Stimulated activated CD4-positive, alpha-beta T cell treated with anti-CD3 and anti-CD28 coated beads, TNF-alpha, amount 100 ng/mL, for 48 hours (primary cell): ENCODE data around the gene HOXA4.

ENCODE experiments used
- DNase-seq, 3 donors: peaks; one replicate each; pipeline ENCODE4 v3.0.0-alpha.2; 2020; ENCODE audit warnings: low read depth in 3 of 3

HOXA4 gene

DNA sequence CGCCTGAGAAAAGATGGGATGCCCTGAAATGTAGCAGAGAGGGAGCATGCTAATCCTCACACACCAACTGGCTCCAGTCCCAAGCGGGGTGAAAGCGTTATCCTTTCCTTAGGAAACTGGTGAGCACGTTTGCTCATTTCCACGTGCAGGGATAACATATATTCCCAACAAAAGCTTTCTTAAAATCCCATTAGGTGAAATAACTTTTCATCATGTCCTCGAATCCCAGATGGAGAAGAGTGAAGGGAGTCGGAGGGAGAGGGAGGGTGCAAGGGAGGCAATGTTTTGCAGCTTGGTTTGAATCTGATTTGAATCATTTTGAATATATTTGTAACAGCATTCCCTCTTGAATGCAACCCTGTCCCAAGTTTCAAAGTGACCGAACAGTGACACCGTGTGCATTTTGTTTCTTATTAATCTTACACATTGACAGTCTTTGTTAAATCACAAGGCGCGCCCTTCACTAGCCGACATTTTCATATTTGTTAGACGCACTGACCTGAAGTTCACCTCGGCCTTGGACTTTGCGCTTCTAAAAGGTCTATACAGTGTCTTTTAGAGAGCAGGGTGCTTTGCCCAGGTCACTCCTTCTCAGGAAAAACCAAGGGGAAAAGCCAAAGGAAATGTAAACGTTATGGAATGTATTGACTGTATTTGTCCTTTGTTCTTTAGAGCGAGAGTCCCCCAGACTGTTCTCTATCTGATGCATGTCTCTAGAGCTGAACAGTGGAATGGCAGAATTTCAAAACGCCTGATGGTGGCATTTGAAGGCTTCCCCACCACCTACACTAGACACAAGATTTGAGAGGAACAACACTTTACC, 3.1 kb upstream of the HOXA4 start:
- DNase-seq, result no peak

DNA sequence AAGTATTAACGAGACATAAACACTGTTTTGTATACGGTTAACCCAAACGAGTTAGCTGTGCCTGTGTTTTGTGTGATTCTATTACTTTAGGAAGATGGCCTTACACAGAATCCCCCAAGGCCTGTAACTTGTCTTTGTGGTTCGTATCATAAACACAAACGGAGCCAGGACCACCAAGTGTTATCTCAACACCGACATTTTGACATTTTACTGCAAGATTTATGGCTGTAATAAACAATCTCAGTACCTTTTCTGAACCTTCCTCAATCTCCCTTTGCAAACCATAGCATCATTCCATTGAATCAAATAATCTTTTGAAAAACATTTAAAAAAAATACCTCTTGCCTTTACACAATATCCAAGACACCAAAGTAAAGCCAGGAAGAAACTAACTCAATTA, 2.4 kb upstream of the HOXA4 start:
- no peak for DNase-seq

DNA sequence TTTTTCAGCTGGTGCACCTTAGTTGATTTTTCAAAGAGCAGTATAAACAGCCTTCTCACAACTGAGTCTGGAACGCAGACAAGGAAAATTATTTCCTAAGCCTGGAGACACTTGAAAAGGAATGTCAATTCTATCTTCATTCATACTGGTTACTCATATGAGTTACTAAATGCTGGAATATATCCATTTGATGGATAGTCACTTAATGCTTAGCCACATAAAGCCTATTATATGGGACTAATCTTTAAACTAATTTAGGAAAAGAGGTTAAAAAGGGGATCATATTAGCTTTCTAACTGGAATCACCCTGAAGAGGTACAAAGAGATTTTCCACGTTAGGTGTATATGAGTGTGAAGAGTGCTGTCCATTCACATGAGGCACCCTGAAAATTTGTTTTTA, 1.7 kb upstream of the HOXA4 start:
- no peak for DNase-seq

DNA sequence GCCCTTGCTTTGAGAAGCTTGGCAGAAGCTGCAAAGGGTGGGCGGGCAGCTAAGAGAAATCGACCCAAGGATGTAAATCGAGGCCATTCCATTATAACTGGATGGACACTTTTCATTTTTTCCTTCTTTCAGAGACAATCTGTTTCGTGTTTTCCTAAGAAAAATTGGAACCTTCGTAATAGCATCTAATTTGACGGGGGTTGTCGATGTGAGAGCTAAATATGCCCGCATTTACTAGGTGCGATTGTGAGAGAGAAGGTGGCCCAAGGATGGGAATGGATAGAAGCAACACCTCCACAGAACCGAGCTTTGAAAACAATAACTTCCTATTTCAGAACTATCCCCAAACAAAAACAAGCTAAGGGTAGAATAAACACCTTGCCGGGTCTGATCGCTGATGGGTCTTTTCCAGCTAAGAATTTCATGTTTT, 848 bp upstream of the HOXA4 start:
- DNase-seq, result no peak

DNA sequence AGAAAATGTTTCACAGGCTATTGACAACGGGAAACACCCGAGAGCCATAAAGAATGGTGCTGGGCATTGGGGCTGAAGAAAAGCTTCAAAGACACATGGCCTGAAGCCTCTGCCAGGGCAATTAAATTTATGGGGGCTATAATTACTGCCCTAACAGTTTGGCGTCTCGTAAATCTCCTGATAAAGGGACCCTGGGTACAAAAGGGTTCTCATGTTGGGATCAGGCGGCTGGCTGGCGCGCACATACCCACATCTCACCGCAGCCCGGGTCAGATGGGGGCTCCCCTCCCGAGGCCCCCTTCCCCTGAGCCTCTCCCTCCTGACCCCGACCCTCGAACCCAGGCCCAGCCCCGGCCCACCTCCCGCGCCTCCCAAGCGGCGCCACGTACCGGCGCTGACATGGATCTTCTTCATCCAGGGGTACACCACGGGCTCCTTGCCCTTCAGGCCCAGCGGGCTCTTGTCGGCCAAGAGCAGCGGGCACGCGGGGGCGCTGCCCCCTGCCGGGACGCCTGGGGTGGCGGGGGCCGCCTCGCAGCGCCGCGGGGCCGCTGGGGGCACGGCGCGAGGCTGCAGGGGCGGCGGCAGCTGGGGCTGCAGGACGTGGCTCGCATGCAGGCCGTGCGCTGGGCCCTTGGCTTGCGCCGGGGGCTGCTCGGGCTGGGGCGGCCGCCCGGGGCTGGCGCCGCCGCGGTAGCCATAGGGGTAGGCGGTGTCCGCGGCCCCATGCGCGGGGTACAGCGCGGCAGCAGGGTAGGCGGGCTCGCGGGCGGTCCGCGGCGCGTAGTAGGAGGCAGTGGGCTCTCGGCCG, 623 bp downstream of the HOXA4 start:
- DNase-seq, result no peak

DNA sequence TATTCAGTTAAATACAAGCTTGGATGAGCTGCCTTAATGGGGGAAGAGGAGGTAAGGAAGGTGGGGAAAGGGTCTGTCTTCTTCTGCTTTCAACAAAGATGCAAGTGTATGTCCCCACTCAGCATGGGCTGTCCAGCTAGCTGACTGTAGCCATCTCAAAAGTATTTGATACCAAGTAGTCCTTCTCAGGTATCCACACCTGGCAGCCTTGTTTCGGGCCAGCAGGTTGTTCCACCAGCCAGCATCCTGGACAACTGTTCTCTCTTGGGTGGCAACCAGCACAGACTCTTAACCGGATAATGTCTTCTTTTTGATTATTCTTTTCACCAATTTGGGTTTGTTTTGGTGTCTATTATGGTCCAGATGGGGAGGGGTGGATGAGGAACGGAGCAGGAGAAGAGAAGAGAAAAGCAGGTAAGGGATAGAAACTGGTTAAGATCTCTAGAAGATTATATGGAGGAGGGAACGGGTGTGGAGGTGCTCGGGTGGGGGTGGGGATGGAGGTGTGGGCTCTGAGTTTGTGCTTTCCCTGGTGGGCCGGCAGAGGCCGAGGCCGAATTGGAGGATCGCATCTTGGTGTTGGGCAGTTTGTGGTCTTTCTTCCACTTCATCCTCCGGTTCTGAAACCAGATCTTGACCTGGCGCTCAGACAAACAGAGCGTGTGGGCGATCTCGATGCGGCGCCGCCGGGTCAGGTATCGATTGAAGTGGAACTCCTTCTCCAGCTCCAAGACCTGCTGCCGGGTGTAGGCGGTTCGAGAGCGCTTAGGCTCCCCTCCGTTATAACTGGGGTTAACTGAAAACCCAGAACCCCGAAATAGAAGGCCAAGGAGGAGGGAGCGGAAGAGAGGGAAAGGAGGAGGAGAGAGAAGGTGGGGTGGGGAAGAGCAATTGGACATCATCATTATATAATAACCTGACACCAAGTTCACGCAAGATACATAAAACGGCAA, 1.5 kb downstream of the HOXA4 start:
- DNase-seq, result no peak

DNA sequence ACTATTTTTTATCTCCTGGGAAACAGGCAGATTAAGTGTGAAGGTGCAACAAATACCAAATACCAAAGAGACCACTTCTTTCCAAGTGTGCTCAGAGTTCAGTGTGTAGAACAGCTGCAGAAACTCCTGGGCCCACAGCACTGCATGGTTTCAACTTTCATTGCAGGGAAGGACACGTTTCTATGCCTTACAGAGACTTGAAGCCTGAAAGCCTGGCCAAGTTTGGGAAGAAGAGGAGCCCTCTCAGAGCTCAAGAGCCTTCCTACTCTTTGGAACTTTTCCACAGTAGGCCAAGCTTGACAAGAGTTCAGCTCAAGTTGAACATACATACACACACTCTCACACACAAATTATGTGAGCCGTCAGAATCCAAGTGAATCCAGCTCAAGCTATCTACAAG, 2.5 kb downstream of the HOXA4 start:
- DNase-seq, result no peak

DNA sequence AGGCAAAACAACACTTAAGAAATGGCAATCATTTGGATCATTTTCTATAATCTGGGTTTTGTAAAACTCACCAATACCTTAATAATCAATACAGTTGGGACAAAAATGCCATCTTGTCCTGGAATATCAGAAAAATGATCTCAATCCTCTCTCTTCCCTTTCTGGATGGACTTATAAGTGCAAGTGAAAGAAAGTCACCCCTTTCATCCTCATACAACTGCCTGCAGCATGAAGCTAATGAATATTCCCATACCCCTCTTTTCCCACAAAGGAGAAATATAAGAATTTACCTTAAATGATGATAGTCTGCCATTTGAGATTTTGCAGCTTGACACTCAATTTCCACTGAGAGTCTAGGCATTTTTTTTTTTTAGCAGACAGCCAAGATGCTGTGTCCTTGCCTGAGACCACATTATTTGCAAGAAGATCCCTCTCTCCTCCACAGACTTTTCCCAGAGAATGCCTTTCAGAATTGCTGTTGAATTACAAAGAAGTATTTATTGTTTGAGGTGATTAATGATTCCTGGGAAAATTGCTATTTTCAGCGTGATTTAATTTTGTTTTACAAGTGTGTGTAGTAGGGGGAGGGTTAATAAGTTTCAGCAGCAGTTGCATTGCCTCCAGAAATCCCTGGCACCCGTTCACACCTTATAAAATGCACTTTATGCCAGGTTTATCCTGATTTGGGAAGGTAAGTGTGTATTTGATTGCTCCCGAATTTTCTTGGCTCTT, 3.8 kb downstream of the HOXA4 start:
- no peak for DNase-seq

DNA sequence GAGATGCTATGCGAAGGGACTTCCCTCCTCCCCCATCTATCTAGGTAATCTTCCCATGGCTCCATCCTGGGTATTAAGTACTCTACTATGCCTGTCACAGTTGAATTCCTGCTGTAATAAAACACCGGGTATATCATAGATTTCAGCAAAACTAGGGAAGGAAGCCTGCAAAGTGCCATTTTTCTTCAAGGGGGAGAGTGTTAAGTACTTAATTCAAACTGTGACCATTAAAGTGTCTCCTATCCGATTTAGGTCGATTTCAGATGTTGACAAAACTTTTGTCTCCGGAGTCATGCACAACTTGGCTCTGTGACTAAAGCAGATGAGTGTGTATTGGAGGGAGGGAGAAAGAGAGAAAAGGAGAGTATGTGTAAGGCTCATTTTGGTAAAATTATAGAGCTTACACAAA, 4.6 kb downstream of the HOXA4 start:
- DNase-seq, result no peak

DNA sequence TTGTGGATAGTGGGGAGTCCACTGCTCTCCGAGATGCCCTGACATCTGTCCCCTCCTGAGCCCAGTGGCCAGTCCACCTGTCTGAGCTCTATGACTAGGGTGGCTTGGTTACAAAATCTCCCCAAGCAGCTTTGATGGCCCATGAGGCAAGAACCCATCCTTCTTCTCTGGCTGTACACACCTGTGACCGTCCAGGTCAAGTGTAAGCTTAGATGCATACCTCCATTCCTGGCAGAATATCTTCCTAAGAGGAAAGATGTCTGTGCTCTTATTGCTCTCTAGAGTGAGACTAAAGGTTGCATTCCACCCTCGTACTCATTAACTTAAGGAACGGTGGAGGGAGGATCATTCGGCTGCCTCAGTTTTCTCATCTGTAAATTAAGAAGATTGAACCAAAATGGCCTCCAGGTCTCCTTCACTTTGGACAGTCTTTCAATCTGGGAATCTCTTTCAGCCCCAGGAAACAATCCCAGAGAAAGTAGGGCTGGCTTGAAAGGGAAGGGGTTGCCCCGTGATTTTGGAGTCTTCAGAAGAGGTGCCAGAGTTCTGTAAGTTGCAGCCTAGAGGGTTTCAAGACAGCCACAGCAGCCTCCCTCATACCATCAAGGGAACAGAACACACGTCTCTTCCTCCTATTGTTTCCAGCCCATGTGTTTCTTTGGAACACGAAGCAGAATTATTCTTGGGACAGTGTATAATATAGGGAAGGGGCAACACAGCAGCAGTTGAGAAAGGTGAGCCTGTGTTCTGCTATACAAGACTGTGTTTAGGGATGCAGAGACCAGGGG, 5.5 kb downstream of the HOXA4 start:
- DNase-seq, result no peak

DNA sequence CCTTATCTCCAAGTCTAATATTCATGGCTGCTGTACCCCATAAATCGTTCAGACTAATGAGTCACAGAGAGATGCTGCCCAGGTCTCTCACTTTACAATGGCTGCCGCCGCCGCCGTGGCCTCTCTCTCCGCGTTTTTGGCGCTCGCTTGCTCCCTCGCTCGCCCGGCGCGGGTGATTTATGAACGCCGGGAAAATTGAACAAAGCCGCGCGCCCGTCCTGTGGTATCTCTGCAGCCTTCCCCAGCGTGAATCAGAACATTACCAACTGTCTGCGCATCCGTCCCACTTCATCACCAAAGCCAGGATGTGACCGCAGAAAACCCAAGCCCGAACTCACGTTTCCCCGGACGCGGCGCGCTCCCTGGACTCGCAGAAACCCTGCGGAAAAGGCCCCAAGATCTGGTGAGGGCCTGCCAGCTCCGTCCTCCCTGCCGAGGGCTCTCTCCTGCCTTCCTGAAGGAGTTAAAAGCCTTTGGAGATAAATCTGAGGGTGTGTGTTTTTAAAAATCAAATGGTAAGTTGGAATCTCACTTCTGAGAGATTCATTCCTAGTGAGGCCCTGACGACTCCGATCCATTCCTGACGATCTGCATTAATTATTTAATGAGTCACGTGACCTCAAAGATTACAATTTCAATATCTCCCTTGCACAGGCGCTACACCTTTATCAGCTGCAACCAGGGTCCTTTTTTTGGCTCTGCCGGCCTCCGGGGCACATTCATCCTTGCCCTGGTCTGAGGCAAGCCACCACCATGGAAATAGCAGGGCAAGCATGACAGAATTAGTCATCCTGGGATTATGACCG, 6.3 kb downstream of the HOXA4 start:
- no peak for DNase-seq

DNA sequence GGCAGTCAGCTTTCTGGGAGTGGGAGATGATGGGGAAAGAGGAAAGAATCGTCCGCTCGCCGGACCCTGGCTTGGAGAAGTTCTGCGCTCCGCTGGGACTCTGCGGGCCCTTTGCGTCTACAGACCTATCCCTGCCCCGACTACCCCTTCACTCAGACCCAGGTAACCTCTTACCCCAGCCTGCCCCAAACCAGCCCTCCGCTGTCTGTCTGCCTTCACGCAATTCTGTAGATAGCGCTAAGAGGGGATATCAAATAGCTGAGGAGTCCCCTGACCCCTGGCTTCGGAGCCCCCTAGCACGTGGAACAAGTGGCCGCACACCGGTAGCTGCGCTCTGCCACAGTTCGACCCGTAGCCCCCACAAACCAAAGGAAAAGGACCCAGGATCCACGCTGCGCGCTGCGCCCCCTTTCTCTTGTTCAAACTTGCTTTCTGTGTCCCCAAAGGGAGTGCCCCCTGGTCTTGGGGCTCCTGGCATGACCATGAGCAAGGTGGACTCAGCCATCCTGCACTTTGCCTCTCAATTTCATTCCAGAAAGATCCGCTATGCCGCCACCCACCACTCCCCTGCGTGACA, 7.0 kb downstream of the HOXA4 start:
- DNase-seq, result no peak

DNA sequence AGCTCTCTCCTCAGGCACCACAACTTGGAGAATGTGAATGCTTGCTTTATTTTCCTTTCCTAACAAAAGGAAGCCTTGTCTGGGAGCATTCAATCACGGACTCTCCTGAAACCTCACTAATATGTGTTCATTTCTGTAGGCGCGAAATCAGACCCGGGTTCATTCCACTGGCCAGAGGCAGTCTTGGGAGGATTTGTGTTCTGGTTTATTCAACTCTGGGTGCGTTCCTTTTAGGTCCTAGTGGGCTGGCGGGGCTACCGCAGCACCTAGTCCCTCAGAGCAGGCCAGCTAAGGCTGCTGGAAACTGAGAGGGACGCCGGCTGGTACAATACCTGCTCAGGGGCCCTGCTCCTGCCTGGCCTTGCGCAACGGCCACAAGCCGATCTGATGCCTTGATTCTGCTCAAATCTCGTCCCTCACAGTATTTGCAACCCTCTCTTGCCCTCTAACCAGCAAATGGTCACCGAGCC, 7.5 kb downstream of the HOXA4 start:
- DNase-seq, result no peak

DNA sequence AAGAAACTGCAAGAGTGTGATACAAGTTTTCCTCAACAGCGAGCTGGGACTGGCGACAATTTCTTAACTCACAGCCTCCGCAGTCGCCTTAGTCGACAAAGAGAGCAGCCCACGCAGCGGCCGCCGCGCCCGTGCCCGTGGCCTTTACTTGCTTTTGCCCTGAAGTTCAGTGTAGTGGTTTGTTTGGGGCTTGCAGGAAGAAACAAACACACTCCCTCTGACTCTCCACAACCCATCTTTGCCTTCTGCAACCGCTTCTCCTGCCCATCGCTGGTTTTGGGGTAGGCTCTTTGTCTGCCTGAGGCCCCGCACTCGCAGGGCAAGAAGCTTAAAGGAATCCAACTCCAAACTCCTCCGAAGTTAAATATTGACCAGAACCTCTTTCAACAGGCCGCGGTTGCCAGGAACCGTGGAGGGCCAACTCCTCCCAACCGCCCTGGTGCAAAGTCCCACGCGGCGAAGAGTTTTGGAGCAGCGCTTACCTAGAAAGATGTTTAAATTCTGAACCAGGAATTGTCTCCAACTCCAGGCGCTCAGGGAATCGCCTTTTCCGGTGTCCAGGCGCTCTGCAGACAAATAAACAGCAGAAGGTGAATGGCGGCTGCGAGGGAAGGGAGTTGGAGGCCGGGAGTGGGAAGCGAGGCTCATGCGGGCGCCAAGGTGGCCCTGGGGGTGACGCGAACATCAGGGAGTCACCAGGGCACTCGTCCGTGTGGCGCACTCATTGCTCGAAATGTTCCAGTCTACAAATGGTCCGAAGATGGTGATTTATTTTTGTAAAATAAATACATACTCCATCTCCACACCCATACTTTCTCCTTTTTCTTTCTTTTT, 8.3 kb downstream of the HOXA4 start:
- no peak for DNase-seq

DNA sequence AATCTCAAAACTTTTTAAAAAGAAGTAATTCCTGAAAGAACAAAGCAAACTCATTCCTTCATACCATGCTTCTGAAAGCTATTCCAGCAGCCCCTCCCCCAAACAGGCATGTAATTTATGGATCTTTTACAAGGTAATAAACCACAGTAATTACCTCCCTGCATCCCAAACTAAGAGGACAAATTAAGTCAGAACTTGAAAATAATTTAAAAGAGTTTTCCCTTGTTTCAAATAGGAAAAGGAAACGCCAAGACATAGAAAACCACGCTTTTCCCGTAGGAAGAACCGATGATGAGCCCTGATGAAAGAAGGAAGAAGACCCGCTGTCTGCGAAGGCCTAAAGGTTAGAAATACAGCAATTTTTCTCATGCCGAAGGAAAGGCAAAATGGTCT, 8.9 kb downstream of the HOXA4 start:
- DNase-seq, result no peak

DNA sequence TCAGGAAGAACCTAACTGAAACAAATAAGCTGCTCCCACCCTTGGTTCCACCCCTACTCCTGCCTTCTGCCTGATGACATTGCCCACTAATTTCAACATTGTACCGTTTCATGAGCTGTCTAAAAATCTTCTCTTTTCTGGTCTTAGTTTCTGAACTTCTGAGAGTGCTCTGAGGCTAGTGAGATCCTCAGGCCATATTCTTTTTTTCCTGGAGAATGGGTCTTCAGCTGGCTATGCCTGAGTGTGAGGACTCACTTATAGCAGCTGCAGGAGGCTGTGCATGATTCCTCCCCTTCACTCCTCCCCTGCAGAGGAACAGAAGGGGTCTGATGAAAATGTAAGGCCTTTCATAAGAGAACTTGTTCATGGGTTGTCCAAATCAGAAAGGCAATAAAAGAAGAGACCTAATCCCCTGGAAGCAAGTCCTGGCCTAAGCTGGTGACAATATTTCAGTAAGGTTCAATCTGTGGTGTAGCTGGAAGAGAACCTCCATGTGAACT, 11.1 kb downstream of the HOXA4 start:
- no peak for DNase-seq

DNA sequence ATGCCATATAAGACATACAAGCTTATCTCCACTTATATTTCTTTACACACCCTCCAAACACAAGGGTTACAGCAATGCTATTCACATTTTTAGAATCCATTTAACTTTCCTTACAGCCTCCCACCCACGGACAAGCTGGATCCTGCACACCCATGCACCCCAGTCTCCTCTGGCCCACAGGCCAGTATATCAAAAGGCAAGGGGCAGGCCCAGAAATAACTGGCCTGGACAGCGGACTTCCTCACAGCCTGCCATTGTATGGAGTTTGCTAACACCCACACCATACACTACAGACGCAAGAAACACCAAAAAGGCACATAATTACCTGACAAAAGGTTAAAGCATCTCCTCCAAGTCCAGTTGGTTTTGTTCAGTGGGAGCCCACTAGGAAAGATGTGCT, 12.0 kb downstream of the HOXA4 start:
- no peak for DNase-seq

DNA sequence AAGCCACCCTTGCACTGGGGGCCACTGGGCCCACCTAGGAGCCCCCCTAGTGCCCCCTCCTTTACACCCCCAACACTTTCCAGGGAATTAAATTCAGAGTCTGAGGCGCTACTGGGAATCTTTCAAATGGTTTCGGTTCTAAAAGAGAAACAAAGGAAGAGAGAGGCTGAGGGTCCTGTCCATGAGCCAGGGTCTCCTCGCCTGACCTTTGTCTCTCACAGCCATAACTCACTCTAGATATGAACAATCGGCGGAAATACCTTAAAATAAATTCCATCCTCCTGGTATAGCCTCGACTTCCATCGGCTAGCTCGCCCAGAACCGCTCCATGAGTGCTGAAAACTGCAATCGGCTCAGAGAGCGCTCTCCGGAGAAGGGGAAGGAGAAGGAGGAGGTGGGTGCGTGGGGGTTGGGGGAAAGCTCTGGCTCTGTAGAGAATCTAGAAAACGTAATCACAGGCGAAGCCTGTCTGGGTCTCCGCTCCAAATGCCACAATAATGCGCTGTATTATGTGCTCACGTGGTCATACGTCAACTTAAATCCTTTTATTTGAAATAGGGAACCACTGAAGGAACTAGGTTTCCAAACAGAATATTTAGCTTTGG, 12.6 kb downstream of the HOXA4 start:
- DNase-seq, result no peak
